HepG2 (cell line): ENCODE data around the gene MAFB. TPM values are rescaled to one million over a fixed set of nuclear protein-coding genes. Genes with fewer than 3 reads are reported as not detected.

Experiments
- ATAC-seq: fragments of 200-7000 bp; cut with Tn5 transposase; 3 replicates; pipeline ENCODE4 v1.9.1; 2020; ENCODE audit warnings: mild to moderate bottlenecking, moderate library complexity
- BruUV-seq: library from RNA; stranded (reverse); fragments of 400-500 nt; replicated peaks from 2 replicates; lab custom pipeline; 2021; lab: Mats Ljungman, UMichigan
- CTCF ChIA-PET: fragments of 300-600 bp; formaldehyde crosslinking; extraction: SDS; loops from one replicate; lab custom pipeline; 2021; ENCODE audit warnings: low total read pairs, inconsistent platforms, low intra/inter-chr PET ratio; lab: Yijun Ruan, JAX
- POLR2A ChIA-PET: fragments of 350-600 bp; sonication (Branson Sonifier 250); formaldehyde crosslinking; loops from one replicate; lab custom pipeline; 2020; ENCODE audit warnings: antibody characterized with exemption, inconsistent platforms; lab: Yijun Ruan, JAX
- DNase-seq: peaks from one replicate; pipeline ENCODE4 v3.0.0-alpha.2; 2015; ENCODE audit warnings: low spot score
- FAIRE-seq: peaks from 3 replicates; lab custom pipeline; 2011; peaks lifted over from hg19 to GRCh38; lab: Jason Lieb, UNC
- H2AFZ ChIP-seq: one replicate; pipeline ENCODE4 v1.6.1; 2011; ENCODE audit warnings: low read length, inconsistent platforms
- H3K27ac ChIP-seq: fragments of 300-600 bp; 3 replicates; pipeline ENCODE4 v1.8.0; 2011; ENCODE audit warnings: mixed run types, mild to moderate bottlenecking, mixed read lengths, low read length, inconsistent platforms; ENCODE audit not compliant: insufficient read depth; ENCODE audit errors: extremely low read length
- H3K27me3 ChIP-seq, 2 experiments: fragments of 200-600 bp in 1 of 2; 2 replicates in 1 of 2; 3 replicates in 1 of 2; pipeline versions ENCODE4 v1.6.0 to v1.8.0; 2011; ENCODE audit warnings: low read length in 2 of 2, mild to moderate bottlenecking in 2 of 2, moderate library complexity in 2 of 2, inconsistent platforms in 1 of 2; ENCODE audit not compliant: insufficient read depth in 2 of 2, control insufficient read depth in 1 of 2
- H3K36me3 ChIP-seq, 2 experiments: fragments of 200-600 bp in 1 of 2; replicated peaks in 1 of 2; 2 replicates in 1 of 2; 3 replicates in 1 of 2; pipeline versions ENCODE4 v1.5.1 to v1.8.0; 2011; ENCODE audit warnings: low read length in 2 of 2, inconsistent platforms in 1 of 2; ENCODE audit not compliant: insufficient read depth in 2 of 2, control insufficient read depth in 1 of 2
- H3K4me1 ChIP-seq: 2 replicates; pipeline ENCODE4 v1.5.1; 2012; ENCODE audit warnings: low read length, inconsistent platforms; ENCODE audit not compliant: insufficient read depth
- H3K4me2 ChIP-seq: 2 replicates; pipeline ENCODE4 v1.6.0; 2011; ENCODE audit warnings: low read depth, low read length, inconsistent platforms
- H3K4me3 ChIP-seq, 3 experiments: fragments of 200-600 bp in 1 of 3; sonication (generic), shearing (Covaris generic) in 1 of 3; replicated peaks in 1 of 3; 2 replicates each; pipeline ENCODE4 v1.5.1; 2011 to 2016; ENCODE audit warnings: low read length in 3 of 3, inconsistent platforms in 2 of 3, low read depth in 2 of 3, mild to moderate bottlenecking in 2 of 3, control low read depth in 1 of 3, mixed read lengths in 1 of 3; ENCODE audit not compliant: insufficient read depth in 1 of 3
- H3K79me2 ChIP-seq: one replicate; pipeline ENCODE4 v1.6.1; 2011; ENCODE audit warnings: low read length, inconsistent platforms; ENCODE audit not compliant: insufficient read depth
- H3K9ac ChIP-seq: 2 replicates; pipeline ENCODE4 v1.6.0; 2011; ENCODE audit warnings: mild to moderate bottlenecking, low read depth, low read length, inconsistent platforms; ENCODE audit not compliant: insufficient read depth
- H3K9me3 ChIP-seq: 2 replicates; pipeline ENCODE4 v1.5.1; 2012; ENCODE audit warnings: mild to moderate bottlenecking, low read length
- H4K20me1 ChIP-seq: 2 replicates; pipeline ENCODE4 v1.6.0; 2011; ENCODE audit warnings: inconsistent platforms, mild to moderate bottlenecking, low read length, moderate library complexity; ENCODE audit not compliant: insufficient read depth
- AGO1 ChIP-seq: fragments of 200-400 bp; formaldehyde crosslinking; IDR thresholded peaks from 2 replicates; pipeline ENCODE4 v1.6.1; 2017; ENCODE audit warnings: mild to moderate bottlenecking, low read depth, low read length, moderate library complexity; ENCODE audit not compliant: poor library complexity, severe bottlenecking
- CREM ChIP-seq, 2 experiments: sonication (generic) in 1 of 2; formaldehyde crosslinking in 1 of 2; IDR thresholded peaks; 2 replicates each; pipeline versions ENCODE4 v1.4.0 to v1.6.1; 2016 to 2020; ENCODE audit warnings: antibody characterized with exemption in 1 of 2, mild to moderate bottlenecking in 1 of 2, missing genetic modification reagents in 1 of 2
- HDAC6 ChIP-seq: fragments of 200-600 bp; sonication (generic); IDR thresholded peaks from 2 replicates; pipeline ENCODE4 v1.7.0; 2017; ENCODE audit warnings: mild to moderate bottlenecking, antibody characterized with exemption, low read length, low read depth
- HOXA9 ChIP-seq: sonication (generic); formaldehyde crosslinking; IDR thresholded peaks from 2 replicates; pipeline ENCODE4 v1.8.1; 2022; ENCODE audit warnings: missing genetic modification reagents, mild to moderate bottlenecking, moderate library complexity, borderline replicate concordance
- IRF2 ChIP-seq: IDR thresholded peaks from 2 replicates; pipeline ENCODE4 v1.6.1; 2018; ENCODE audit warnings: missing genetic modification reagents, missing compliant biosample characterization
- NCOR1 ChIP-seq: fragments of 200-600 bp; sonication (generic); IDR thresholded peaks from 2 replicates; pipeline ENCODE4 v1.7.0; 2017; ENCODE audit warnings: antibody characterized with exemption, low read length, borderline replicate concordance
- RORA ChIP-seq: sonication (generic); formaldehyde crosslinking; IDR thresholded peaks from 2 replicates; pipeline ENCODE4 v1.5.0; 2020; ENCODE audit warnings: mild to moderate bottlenecking, missing genetic modification reagents, moderate library complexity
- SIN3B ChIP-seq: fragments of 150-350 bp; IDR thresholded peaks from 2 replicates; pipeline ENCODE4 v1.6.1; 2014; ENCODE audit warnings: low read length
- SOX5 ChIP-seq: IDR thresholded peaks from 2 replicates; pipeline ENCODE4 v1.6.1; 2016; ENCODE audit warnings: borderline replicate concordance
- TBX2 ChIP-seq: sonication (generic); formaldehyde crosslinking; IDR thresholded peaks from 2 replicates; pipeline ENCODE4 v1.5.0; 2020; ENCODE audit warnings: missing genetic modification reagents, mild to moderate bottlenecking, borderline replicate concordance
- ZNF282 ChIP-seq: fragments of 450-650 bp; IDR thresholded peaks from 2 replicates; pipeline ENCODE4 v1.6.1; 2018; ENCODE audit not compliant: partially characterized antibody
- ZNF879 ChIP-seq: sonication (generic); formaldehyde crosslinking; IDR thresholded peaks from 2 replicates; pipeline ENCODE4 v1.8.1; 2023; ENCODE audit warnings: missing genetic modification reagents
- WGBS: methylation state at CpG from one replicate; pipeline ENCODE4 v1.1.6; 2017; ENCODE audit warnings: low lambda C conversion rate; 5-methylcytosine and 5-hydroxymethylcytosine counted together
- in situ Hi-C: cut with HindIII; loops from 2 replicates; pipeline ENCODE4 v1.10.0; 2017; ENCODE audit warnings: low pct_unique_long_range_greater_than_20kb; ENCODE audit not compliant: extremely low pct_ligation_motif_present
- intact Hi-C: fragments of 100-400 bp; cut with micrococcal nuclease; formaldehyde crosslinking; loops from one replicate; pipeline ENCODE4 v1.10.0; 2022; ENCODE audit not compliant: unreplicated experiment
- polyA plus RNA-seq, 8 experiments: library from polyadenylated mRNA; depleted of rRNA in 3 of 8; stranded (reverse) in 7 of 8; unstranded in 1 of 8; fragments of >200 nt; fragmentation: Illumina TruSeq in 4 of 8; extraction: Trizol in 4 of 8; gene quantifications; 2 replicates each; pipeline versions ENCODE4 v1.2.1 to v1.2.3, GENCODE V29; 2011 to 2016; ENCODE audit warnings: low read depth in 4 of 8, missing spikeins in 1 of 8, mixed read lengths in 1 of 8; ENCODE audit not compliant: insufficient read depth in 1 of 8
- total RNA-seq, 5 experiments: library from RNA; depleted of rRNA; stranded (reverse); fragments of >200 nt; fragmentation: Illumina TruSeq; extraction: Trizol; gene quantifications; 2 replicates each; pipeline ENCODE4 v1.2.3, GENCODE V29; 2016; ENCODE audit warnings: low read depth in 1 of 5
- TF ChIP-seq, protein P1 (sequence below): sonication (generic); formaldehyde crosslinking; IDR thresholded peaks from 2 replicates; pipeline ENCODE4 v1.8.1; 2023; ENCODE audit warnings: mild to moderate bottlenecking, inconsistent platforms, moderate library complexity, missing genetic modification reagents, borderline replicate concordance
- TF ChIP-seq, protein P2 (sequence below): sonication (generic); formaldehyde crosslinking; IDR thresholded peaks from 2 replicates; pipeline ENCODE4 v1.5.1; 2020; ENCODE audit warnings: mild to moderate bottlenecking, missing genetic modification reagents, borderline replicate concordance
- TF ChIP-seq, protein P3 (sequence below): fragments of 450-650 bp; IDR thresholded peaks from 2 replicates; pipeline ENCODE4 v1.6.1; 2017

The MAFB gene
- total and polyA plus RNA-seq, 2 of the 13 experiments (the other 11 are each of a cell fraction or from before 2014, with no cell fraction given) = 0.08 to 0.11 TPM

DNA sequence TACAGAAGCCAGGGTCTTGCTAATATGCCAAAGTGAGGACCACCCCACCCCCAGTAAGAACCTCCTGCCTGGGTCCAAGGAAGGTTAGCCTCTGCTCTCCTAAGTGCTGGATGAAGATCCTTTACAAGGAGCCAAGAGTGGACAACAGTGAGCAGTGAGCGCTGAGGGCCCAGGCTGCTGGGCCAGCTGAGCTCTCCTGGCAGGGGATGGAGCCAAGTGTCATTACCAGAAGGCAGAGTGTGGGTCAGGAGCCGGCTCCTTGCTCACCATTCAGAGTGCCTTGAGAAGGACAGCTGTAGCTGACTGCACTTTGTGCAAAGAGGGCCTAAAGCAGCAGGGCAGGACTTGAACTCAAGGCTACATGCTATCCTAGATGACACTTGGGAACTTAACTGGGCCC, 16.9 kb downstream of the MAFB start (continued):
- TF ChIP-seq, protein P1, sequence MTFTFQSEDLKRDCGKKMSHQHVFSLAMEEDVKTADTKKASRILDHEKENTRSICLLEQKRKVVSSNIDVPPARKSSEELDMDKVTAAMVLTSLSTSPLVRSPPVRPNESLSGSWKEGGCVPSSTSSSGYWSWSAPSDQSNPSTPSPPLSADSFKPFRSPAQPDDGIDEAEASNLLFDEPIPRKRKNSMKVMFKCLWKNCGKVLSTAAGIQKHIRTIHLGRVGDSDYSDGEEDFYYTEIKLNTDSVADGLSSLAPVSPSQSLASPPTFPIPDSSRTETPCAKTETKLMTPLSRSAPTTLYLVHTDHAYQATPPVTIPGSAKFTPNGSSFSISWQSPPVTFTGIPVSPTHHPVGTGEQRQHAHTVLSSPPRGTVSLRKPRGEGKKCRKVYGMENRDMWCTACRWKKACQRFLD (CRISPR knock-in tag) = no peak
- TF ChIP-seq, all 625 proteins: peak for 0

DNA sequence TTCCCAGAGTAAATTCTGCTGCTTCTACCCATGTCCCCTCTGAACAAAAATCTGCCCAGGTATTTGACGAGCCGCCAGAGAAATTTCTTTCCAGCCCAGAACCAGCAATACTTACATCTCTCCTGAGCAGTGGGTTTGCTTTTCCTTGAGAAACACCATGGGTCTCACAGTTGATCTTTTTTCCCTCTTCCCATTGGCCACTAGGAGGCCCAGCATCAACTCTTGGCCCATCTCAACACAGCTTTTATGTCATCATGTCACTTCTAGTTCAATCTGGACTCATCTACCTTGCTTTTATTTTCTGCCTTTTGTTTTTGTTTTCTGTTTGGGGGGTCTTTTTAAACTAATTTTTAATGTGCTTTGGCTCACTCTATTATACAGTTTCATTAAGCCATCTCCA, 18.8 kb downstream of the MAFB start:
- FAIRE-seq (no peak), DNase-seq (no peak), ATAC-seq (no peak)
- ChIA-PET CTCF (no interaction called here), POLR2A (no interaction called here)
- intact Hi-C loops (no loop called here), in situ Hi-C loops (no loop called here)
- no peak overlapping the region for H3K4me2 ChIP-seq
- no peaks in the 10 kb centered on the region for H4K20me1 ChIP-seq
- no TSS peak for BruUV-seq
- no peak overlapping the region for H3K9ac ChIP-seq
- peaks cover 28% of the 10 kb centered on the region for H3K4me1 ChIP-seq
- H3K79me2 ChIP-seq = no peaks in the 10 kb centered on the region
- H3K9me3 ChIP-seq = no peaks in the 10 kb centered on the region
- H3K36me3 ChIP-seq = no peaks in the 10 kb centered on the region
- WGBS = 89% methylated on average over 2 of the region's 2 CpGs
- H3K27ac ChIP-seq = no peak overlapping the region
- peaks cover 0 to 1% of the 10 kb centered on the region in 2 experiments; a peak in 1 of 5 replicates for H3K27me3 ChIP-seq
- no peak overlapping the region for H3K4me3 ChIP-seq
- no peak overlapping the region for H2AFZ ChIP-seq
- no peak for TF ChIP-seq ZNF282
- TF ChIP-seq, protein P2, sequence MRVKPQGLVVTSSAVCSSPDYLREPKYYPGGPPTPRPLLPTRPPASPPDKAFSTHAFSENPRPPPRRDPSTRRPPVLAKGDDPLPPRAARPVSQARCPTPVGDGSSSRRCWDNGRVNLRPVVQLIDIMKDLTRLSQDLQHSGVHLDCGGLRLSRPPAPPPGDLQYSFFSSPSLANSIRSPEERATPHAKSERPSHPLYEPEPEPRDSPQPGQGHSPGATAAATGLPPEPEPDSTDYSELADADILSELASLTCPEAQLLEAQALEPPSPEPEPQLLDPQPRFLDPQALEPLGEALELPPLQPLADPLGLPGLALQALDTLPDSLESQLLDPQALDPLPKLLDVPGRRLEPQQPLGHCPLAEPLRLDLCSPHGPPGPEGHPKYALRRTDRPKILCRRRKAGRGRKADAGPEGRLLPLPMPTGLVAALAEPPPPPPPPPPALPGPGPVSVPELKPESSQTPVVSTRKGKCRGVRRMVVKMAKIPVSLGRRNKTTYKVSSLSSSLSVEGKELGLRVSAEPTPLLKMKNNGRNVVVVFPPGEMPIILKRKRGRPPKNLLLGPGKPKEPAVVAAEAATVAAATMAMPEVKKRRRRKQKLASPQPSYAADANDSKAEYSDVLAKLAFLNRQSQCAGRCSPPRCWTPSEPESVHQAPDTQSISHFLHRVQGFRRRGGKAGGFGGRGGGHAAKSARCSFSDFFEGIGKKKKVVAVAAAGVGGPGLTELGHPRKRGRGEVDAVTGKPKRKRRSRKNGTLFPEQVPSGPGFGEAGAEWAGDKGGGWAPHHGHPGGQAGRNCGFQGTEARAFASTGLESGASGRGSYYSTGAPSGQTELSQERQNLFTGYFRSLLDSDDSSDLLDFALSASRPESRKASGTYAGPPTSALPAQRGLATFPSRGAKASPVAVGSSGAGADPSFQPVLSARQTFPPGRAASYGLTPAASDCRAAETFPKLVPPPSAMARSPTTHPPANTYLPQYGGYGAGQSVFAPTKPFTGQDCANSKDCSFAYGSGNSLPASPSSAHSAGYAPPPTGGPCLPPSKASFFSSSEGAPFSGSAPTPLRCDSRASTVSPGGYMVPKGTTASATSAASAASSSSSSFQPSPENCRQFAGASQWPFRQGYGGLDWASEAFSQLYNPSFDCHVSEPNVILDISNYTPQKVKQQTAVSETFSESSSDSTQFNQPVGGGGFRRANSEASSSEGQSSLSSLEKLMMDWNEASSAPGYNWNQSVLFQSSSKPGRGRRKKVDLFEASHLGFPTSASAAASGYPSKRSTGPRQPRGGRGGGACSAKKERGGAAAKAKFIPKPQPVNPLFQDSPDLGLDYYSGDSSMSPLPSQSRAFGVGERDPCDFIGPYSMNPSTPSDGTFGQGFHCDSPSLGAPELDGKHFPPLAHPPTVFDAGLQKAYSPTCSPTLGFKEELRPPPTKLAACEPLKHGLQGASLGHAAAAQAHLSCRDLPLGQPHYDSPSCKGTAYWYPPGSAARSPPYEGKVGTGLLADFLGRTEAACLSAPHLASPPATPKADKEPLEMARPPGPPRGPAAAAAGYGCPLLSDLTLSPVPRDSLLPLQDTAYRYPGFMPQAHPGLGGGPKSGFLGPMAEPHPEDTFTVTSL = no peak
- no peak for TF ChIP-seq TBX2 (CRISPR knock-in tag)
- no peak for TF ChIP-seq NCOR1
- TF ChIP-seq RORA (CRISPR knock-in tag) = no peak
- no peak for TF ChIP-seq SIN3B
- TF ChIP-seq ZNF879 (CRISPR knock-in tag) = no peak
- TF ChIP-seq HDAC6 = no peak
- no peak for TF ChIP-seq AGO1
- TF ChIP-seq SOX5 (CRISPR knock-in tag) = no peak
- no peak for TF ChIP-seq IRF2 (CRISPR knock-in tag)
- no peak for TF ChIP-seq HOXA9 (CRISPR knock-in tag)
- TF ChIP-seq, protein P3, sequence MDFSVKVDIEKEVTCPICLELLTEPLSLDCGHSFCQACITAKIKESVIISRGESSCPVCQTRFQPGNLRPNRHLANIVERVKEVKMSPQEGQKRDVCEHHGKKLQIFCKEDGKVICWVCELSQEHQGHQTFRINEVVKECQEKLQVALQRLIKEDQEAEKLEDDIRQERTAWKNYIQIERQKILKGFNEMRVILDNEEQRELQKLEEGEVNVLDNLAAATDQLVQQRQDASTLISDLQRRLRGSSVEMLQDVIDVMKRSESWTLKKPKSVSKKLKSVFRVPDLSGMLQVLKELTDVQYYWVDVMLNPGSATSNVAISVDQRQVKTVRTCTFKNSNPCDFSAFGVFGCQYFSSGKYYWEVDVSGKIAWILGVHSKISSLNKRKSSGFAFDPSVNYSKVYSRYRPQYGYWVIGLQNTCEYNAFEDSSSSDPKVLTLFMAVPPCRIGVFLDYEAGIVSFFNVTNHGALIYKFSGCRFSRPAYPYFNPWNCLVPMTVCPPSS = no peak
- TF ChIP-seq CREM (IDR thresholded peaks at IDR 0.05) = no peak
- TF ChIP-seq CREM (CRISPR knock-in tag; IDR thresholded peaks at IDR 0.05) = no peak
